Anterior cingulate cortex (tissue), 58 donors: ENCODE results near the gene DOCK6.

Source experiments
- DNase-seq, 58 donors: peaks; one replicate each; lab custom pipeline; 2025; lab: John Stamatoyannopoulos, UW

Gene DOCK6

DNA sequence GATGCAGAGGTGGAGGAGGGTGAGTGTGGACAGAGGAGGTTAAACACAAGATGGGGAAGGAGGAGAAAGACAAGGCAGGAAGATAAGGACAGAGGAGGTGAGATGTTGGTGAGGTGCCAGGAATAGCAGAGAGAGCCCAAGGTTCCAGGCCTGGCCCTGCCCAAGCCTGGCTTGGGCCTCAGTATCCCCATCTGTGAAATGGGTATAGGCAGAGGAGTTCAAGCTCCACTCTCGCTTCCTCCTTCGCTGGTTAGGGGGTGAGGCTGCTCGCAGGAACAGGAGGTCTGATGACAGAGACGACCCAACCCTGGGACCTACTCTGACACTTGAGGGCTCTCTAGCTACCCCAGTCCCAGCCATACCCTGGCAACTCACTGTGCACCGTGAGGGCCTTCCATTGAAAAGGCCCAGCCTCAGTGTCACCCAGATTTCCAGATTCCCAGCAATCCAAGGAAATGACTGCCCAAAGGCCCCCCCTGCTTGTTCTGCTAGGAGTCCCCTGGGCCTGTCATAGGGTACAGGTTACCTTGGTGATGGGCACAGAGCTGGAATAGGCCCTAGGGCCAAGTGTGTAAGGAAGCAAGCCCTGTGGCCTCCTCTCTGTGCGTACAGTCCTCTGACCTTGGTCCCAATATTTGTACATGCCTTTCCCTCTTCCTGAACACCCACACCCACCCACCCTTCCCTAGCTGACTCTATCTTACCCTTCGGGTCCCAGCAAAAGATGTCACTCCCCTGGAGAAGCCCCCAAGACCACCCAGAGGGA, 31.5 kb downstream of the DOCK6 start:
- DNase-seq: no peak

- peak in 1 of 58 donors; percentile 3 for DNase-seq
These were observed 35.0 kb downstream of the DOCK6 start for GRCh38 chr19:11227195-11227886.

DNA sequence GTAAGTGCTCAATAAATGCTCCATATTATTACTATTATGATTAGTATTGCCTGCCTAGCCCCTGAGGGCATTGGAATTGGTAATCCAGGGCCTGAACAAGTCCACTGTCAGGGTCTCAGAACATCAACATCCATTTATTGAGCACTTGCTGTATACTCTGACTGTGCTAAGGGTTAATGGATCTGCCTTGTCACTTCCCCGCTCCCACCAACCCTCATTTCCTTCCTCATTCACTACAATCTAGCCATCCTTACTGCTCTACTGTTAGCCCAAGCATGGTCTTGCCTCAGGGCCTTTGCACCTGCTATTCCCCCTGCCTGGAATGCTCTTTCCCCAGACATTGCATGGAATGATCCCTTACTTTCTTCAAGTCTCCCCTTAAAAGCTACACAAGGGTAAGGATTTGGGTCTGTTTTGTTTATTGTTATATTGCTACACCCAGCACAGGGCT, 35.6 kb downstream of the DOCK6 start:
- DNase-seq: no peak

DNA sequence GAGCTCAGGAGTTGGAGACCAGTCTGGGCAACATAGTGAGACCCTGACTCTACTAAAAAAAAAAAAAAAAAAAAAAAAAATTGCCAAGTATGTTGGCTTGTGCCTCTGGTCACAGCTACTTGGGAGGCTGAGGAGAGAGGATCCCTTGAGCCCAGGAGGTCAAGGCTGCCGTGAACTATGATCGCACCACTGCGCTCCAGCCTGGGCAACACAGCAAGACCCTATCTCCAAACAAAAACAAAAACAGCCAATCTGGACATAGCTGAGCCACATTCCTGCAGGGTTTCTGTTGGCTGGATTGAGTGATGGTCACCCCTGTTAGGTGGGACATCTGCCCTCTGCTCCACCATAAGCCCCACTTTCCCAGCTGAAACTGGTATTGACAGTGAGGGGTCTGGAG, 36.5 kb downstream of the DOCK6 start:
- no peak for DNase-seq

- DNase-seq: no peak
These were observed 37.2 kb downstream of the DOCK6 start for GRCh38 chr19:11225172-11225571.

GRCh38 chr19:11224429-11224828, 37.9 kb downstream of the DOCK6 start:
- DNase-seq: no peak

- no peak for DNase-seq
These were observed 39.1 kb downstream of the DOCK6 start for GRCh38 chr19:11223200-11223599.

DNA sequence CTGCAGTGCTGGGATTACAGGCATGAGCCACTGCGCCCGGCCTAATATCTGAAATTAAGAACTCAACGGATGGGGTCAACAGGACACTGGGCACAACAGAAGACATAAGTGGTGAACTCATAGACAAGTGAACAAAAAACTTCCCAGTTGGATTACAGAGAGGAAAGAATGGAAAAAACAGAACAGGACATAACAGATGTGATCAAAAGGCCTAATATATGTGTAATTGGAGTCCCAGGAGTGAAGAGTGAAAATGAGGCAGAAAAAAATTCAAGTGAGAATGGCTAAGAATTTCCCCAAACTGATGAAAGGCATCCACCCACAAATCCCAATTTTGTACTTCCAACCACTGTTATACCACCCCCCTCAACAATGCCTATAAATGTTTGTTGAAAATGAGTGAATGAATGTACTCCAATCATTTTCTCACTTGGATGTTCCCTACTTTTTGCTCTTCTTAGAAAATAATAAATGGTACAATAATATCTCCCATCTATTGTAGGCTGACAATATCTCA, 41.2 kb downstream of the DOCK6 start:
- DNase-seq: no peak

DNA sequence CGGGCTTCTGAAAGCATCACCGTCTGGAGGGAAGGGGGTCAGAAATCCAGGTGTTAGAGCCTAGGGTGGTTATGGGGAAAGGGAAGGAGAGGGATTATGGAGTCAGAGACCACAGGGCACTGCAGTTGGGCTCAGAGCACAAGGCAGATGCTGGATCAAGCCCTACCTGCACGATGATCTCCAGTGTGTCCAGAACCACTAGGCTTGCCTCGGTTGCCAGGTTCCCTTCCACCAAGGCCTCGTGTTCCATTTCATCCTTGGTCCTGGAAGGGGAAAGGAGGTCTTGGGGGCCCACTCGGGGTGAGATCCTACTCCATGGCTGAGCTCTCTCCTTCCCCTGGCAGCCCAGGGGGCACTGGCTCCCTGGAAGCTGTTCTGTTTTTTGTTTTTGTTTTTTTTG, 47.9 kb downstream of the DOCK6 start:
- no peak for DNase-seq

GRCh38 chr19:11210656-11210928, 51.7 kb downstream of the DOCK6 start:
- no peak for DNase-seq

GRCh38 chr19:11209839-11210655, 52.3 kb downstream of the DOCK6 start:
- DNase-seq: no peak

GRCh38 chr19:11208561-11209471, 53.5 kb downstream of the DOCK6 start:
- DNase-seq: no peak

- DNase-seq: no peak
These were observed 56.3 kb downstream of the DOCK6 start for GRCh38 chr19:11205939-11206570.

GRCh38 chr19:11204943-11205349, 57.4 kb downstream of the DOCK6 start:
- peak in 1 of 58 donors; percentile 4 for DNase-seq

GRCh38 chr19:11204076-11204602, 58.2 kb downstream of the DOCK6 start:
- DNase-seq: no peak

DNA sequence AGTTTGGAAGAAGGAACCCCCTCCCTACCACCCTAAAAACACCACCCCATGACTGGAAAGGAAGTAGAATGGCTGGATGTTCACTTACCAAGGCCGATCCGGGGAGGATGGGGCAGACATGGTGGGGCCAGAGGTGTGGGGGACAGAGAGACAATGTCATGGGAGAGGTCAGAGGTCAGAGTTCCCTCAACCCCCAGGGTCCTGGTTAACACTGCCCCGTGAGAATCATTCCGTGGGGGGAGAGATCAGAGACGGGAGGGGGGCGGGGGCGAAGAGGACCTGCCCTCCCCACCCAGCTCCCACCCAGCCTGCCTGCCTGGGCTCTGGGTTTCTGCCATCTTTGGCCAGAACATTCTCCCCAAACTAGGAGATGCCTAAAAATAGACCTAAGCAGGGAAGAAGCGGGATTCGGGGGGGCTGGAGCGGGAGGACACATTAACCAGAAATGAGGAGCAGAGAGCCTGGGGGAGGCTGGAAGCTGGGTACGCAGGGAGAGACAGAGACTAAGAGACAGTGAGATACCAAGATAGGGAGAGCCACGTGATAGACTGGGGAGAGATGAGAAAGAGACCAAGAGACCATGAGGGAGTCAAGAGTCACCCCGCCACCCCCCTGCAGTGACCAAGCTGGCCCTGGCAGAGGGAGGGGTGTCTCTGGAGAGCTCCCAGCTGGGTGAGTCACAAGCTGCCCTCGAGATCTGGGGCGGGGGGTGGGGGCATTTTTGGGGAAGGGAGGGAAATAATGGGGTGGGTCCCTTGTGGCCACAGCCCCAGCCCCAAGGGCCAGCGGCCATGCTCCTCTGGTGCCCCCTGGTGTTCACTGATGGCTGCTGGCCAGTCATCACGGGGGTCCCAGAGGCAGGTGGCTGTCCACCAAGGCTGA, 58.9 kb downstream of the DOCK6 start:
- DNase-seq: peak in 49 of 58 donors; percentile 14 to 90 (median 39)

DNA sequence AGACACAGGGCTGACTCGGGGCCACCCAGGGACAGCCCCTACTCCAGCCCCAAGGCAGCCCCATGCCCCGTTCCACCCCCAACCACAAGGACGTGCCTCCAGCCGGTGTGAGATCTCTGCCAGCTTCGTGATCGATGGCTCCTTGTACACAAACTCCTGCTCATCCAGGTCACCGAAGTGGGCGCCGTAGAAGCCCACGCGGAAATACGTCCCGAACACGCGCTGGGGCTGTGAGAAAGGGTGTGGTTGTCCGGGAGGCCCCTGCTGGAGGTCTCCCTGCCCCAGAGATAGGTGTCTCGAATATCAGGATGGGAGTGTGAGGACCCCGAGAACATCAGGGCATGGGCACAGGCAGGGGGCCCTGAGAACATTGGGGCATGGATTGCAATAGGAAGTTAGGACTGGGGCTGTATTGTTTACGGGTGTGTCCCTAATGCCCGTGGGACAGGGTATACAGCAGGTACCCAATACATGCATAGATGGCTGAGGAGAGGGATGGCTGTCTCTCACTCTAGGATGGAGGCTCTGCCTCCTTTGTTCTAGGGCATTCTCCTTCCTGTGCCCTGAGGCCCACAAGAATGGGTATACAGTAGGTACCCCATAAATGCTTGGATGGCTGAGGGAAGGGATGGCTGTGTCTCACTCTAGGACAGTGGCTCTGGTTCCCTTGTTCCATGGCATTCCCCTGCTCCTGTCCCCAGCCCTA, 59.7 kb downstream of the DOCK6 start:
- no peak for DNase-seq

- DNase-seq: no peak
These were observed 60.5 kb downstream of the DOCK6 start for GRCh38 chr19:11201791-11202190.
